Frontal cortex (tissue), 4 donors: Measurements from ENCODE around the gene CALCR. TPM values are rescaled to one million over a fixed set of nuclear protein-coding genes. Genes with fewer than 3 reads are reported as not detected.
"Not testable (repeated sequence)": the region's sequence is repeated elsewhere in the genome, so short reads cannot be mapped to it uniquely, and the experiment has no call there.

Experiments used
- DNase-seq, 2 donors: peaks; one replicate each; pipeline ENCODE4 v3.0.0; 2012; ENCODE audit warnings: low spot score in 2 of 2
- FAIRE-seq: peaks from 2 replicates; lab custom pipeline; 2012; peaks lifted over from hg19 to GRCh38; lab: Jason Lieb, UNC
- total RNA-seq: library from RNA; depleted of rRNA; stranded (reverse); fragments of >200 nt; gene quantifications from one replicate; pipeline ENCODE4 v1.2.3, GENCODE V29; 2014
- donor health status: control.
- donor health status: control.
- donor health status: control.

CALCR gene
- total RNA-seq, 1 donor from 2014 or later, result under 0.01 TPM

- DNase-seq (no peak), FAIRE-seq (no peak)
Observed at GRCh38 chr7:93562936-93563335, 11.6 kb downstream of the CALCR start.

- FAIRE-seq (peak; percentile 17), DNase-seq (no peak)
Observed at GRCh38 chr7:93562106-93562505, 12.4 kb downstream of the CALCR start.

- DNase-seq, result no peak
- no peak for FAIRE-seq
Observed at GRCh38 chr7:93559639-93560491, 14.7 kb downstream of the CALCR start.

GRCh38 chr7:93558705-93559614 is 15.6 kb downstream of the CALCR start:
- no peak for FAIRE-seq

GRCh38 chr7:93551931-93552330 is 22.6 kb downstream of the CALCR start:
- FAIRE-seq (no peak), DNase-seq (no peak)

More at GRCh38 chr7:93558705-93559614, 15.6 kb downstream of the CALCR start:
- no peak for DNase-seq

- FAIRE-seq, result no peak
Observed at GRCh38 chr7:93551063-93551895, 23.2 kb downstream of the CALCR start.

GRCh38 chr7:93547716-93548115 is 26.8 kb downstream of the CALCR start:
- no peak for FAIRE-seq
- DNase-seq, result no peak

More at GRCh38 chr7:93551063-93551895, 23.2 kb downstream of the CALCR start:
- no peak for DNase-seq

GRCh38 chr7:93544691-93545090 is 29.8 kb downstream of the CALCR start:
- FAIRE-seq (no peak), DNase-seq (no peak)

GRCh38 chr7:93538061-93538460 is 36.5 kb downstream of the CALCR start:
- no peak for DNase-seq
- no peak for FAIRE-seq

- FAIRE-seq (no peak), DNase-seq (no peak)
Observed at GRCh38 chr7:93535616-93536015, 38.9 kb downstream of the CALCR start.

GRCh38 chr7:93530701-93531100 is 43.8 kb downstream of the CALCR start:
- no peak for FAIRE-seq
- DNase-seq, result no peak

- DNase-seq (no peak), FAIRE-seq (no peak)
Observed at GRCh38 chr7:93516834-93517233, 57.7 kb downstream of the CALCR start.

GRCh38 chr7:93515144-93515543 is 59.4 kb downstream of the CALCR start:
- no peak for DNase-seq
- FAIRE-seq, result no peak

- FAIRE-seq, result no peak
- no peak for DNase-seq
Observed at GRCh38 chr7:93509303-93509702, 65.2 kb downstream of the CALCR start.

- FAIRE-seq, result no peak
- DNase-seq, result no peak
Observed at GRCh38 chr7:93503088-93503487, 71.4 kb downstream of the CALCR start.

GRCh38 chr7:93491860-93492259 is 82.7 kb downstream of the CALCR start:
- DNase-seq, FAIRE-seq: not testable (repeated sequence)

- no peak for FAIRE-seq
- DNase-seq, result no peak
Observed at GRCh38 chr7:93476491-93477344, 97.8 kb downstream of the CALCR start.

- FAIRE-seq (no peak), DNase-seq (no peak)
Observed at GRCh38 chr7:93475811-93476210, 98.7 kb downstream of the CALCR start.

GRCh38 chr7:93471456-93471855 is 103.1 kb downstream of the CALCR start:
- DNase-seq, result no peak
- FAIRE-seq, result no peak
